H1 (cell line): ENCODE measurements around the gene MRPS30. TPM values are rescaled to one million over a fixed set of nuclear protein-coding genes. Genes with fewer than 3 reads are reported as not detected.

Source experiments
- CTCF ChIA-PET: fragments of 300-600 bp; sonication (Branson Sonifier 250); formaldehyde crosslinking; loops from one replicate; lab custom pipeline; 2021; ENCODE audit not compliant: partially characterized antibody; lab: Charles Lee
- POLR2A ChIA-PET: fragments of 300-600 bp; sonication (Branson Sonifier 250); formaldehyde crosslinking; loops from one replicate; lab custom pipeline; 2021; ENCODE audit warnings: inconsistent platforms; ENCODE audit not compliant: partially characterized antibody; lab: Charles Lee
- DNase-seq, 2 experiments: peaks; one replicate each; pipeline versions ENCODE4 v3.0.0 to v3.0.0-alpha.2; 2010 to 2022; ENCODE audit warnings: low spot score in 2 of 2, low read depth in 1 of 2, mixed read lengths in 1 of 2
- FAIRE-seq: peaks from 2 replicates; lab custom pipeline; 2011; peaks lifted over from hg19 to GRCh38; lab: Jason Lieb, UNC
- H2AFZ ChIP-seq: 2 replicates; pipeline ENCODE4 v1.8.1; 2012; ENCODE audit warnings: low read length, inconsistent platforms
- H2AK5ac ChIP-seq: 2 replicates; pipeline ENCODE4 v1.6.1; 2013; ENCODE audit warnings: low read depth, low read length
- H2BK120ac ChIP-seq: replicated peaks from 2 replicates; pipeline ENCODE3; 2013; ENCODE audit warnings: low read depth, low read length, inconsistent platforms
- H2BK12ac ChIP-seq: 2 replicates; pipeline ENCODE4 v1.6.1; 2013; ENCODE audit warnings: low read depth, low read length
- H2BK15ac ChIP-seq: 2 replicates; pipeline ENCODE4 v1.6.1; 2013; ENCODE audit warnings: low read length
- H2BK20ac ChIP-seq: 2 replicates; pipeline ENCODE4 v1.6.1; 2013; ENCODE audit warnings: low read length
- H2BK5ac ChIP-seq: 2 replicates; pipeline ENCODE4 v1.6.1; 2013; ENCODE audit warnings: low read depth, low read length
- H3K14ac ChIP-seq: 2 replicates; pipeline ENCODE4 v1.6.1; 2013; ENCODE audit warnings: inconsistent platforms; ENCODE audit not compliant: insufficient read length
- H3K18ac ChIP-seq: 2 replicates; pipeline ENCODE4 v1.6.1; 2013; ENCODE audit warnings: low read length; ENCODE audit errors: extremely low read depth
- H3K23ac ChIP-seq: 2 replicates; pipeline ENCODE4 v1.6.1; 2013; ENCODE audit warnings: inconsistent platforms; ENCODE audit not compliant: insufficient read length
- H3K23me2 ChIP-seq: 2 replicates; pipeline ENCODE4 v1.6.1; 2013; ENCODE audit warnings: low read depth, low read length
- H3K27ac ChIP-seq: 2 replicates; pipeline ENCODE4 v1.6.1; 2011; ENCODE audit warnings: low read depth, low read length, inconsistent platforms
- H3K27me3 ChIP-seq, 4 experiments: replicated peaks in 1 of 4; 1 replicate in 1 of 4; 2 replicates in 3 of 4; pipeline versions ENCODE4 v1.6.1 to v1.8.1; 2011 to 2013; ENCODE audit warnings: low read length in 3 of 4, mild to moderate bottlenecking in 3 of 4, inconsistent platforms in 2 of 4, mixed read lengths in 2 of 4, moderate library complexity in 1 of 4; ENCODE audit not compliant: control insufficient read depth in 3 of 4, insufficient read depth in 3 of 4; ENCODE audit errors: extremely low read depth in 1 of 4
- H3K36me3 ChIP-seq, 4 experiments: 2 replicates each; pipeline versions ENCODE4 v1.6.1 to v1.8.1; 2011 to 2013; ENCODE audit warnings: mild to moderate bottlenecking in 4 of 4, low read length in 3 of 4, moderate library complexity in 2 of 4, control low read depth in 1 of 4, inconsistent platforms in 1 of 4; ENCODE audit not compliant: insufficient read depth in 4 of 4, control insufficient read depth in 2 of 4
- H3K4ac ChIP-seq: replicated peaks from 2 replicates; pipeline ENCODE3; 2013; ENCODE audit warnings: low read length, low read depth, mixed read lengths, inconsistent platforms; ENCODE audit not compliant: insufficient read length
- H3K4me1 ChIP-seq, 4 experiments: replicated peaks in 1 of 4; 1 replicate in 1 of 4; 2 replicates in 3 of 4; pipeline versions ENCODE4 v1.6.1 to v1.8.1; 2011 to 2013; ENCODE audit warnings: low read length in 3 of 4, inconsistent platforms in 2 of 4, mixed read lengths in 1 of 4; ENCODE audit not compliant: insufficient read depth in 4 of 4, control insufficient read depth in 3 of 4
- H3K4me2 ChIP-seq, 2 experiments: 2 replicates each; pipeline versions ENCODE4 v1.6.1 to v1.8.1; 2011 to 2013; ENCODE audit warnings: low read depth in 2 of 2, low read length in 2 of 2, control low read depth in 1 of 2, inconsistent platforms in 1 of 2, mild to moderate bottlenecking in 1 of 2; ENCODE audit not compliant: insufficient read depth in 1 of 2
- H3K4me3 ChIP-seq, 4 experiments: fragments of 200-600, 300-600 bp in 1 of 4; sonication (generic), shearing (Covaris generic), sonication (Bioruptor Twin) in 1 of 4; 2 replicates each; pipeline versions ENCODE4 v1.5.1 to v1.8.1; 2011 to 2016; ENCODE audit warnings: low read length in 4 of 4, low read depth in 3 of 4, control low read depth in 2 of 4, inconsistent platforms in 2 of 4, mild to moderate bottlenecking in 2 of 4, mixed read lengths in 1 of 4, moderate library complexity in 1 of 4; ENCODE audit not compliant: insufficient read depth in 2 of 4; ENCODE audit errors: extremely low read depth in 1 of 4
- H3K56ac ChIP-seq: replicated peaks from 2 replicates; pipeline ENCODE3; 2013; ENCODE audit warnings: low read depth, mild to moderate bottlenecking, mixed read lengths, low read length, inconsistent platforms; ENCODE audit not compliant: insufficient read length
- H3K79me1 ChIP-seq: 2 replicates; pipeline ENCODE4 v1.6.1; 2013; ENCODE audit warnings: low read depth, low read length, control low read depth
- H3K79me2 ChIP-seq, 2 experiments: 2 replicates each; pipeline versions ENCODE4 v1.6.1 to v1.8.1; 2012 to 2013; ENCODE audit warnings: low read length in 2 of 2, mild to moderate bottlenecking in 2 of 2, inconsistent platforms in 1 of 2; ENCODE audit not compliant: insufficient read depth in 2 of 2, control insufficient read depth in 1 of 2
- H3K9ac ChIP-seq, 4 experiments: replicated peaks in 1 of 4; 1 replicate in 1 of 4; 2 replicates in 3 of 4; pipeline versions ENCODE4 v1.6.1 to v1.8.1; 2011 to 2013; ENCODE audit warnings: low read depth in 3 of 4, low read length in 3 of 4, control low read depth in 2 of 4, mild to moderate bottlenecking in 2 of 4, moderate library complexity in 2 of 4, inconsistent platforms in 1 of 4; ENCODE audit errors: extremely low read depth in 1 of 4
- H3K9me3 ChIP-seq, 2 experiments: 2 replicates each; pipeline versions ENCODE4 v1.6.1 to v1.8.1; 2012 to 2013; ENCODE audit warnings: mild to moderate bottlenecking in 2 of 2, moderate library complexity in 2 of 2, control low read depth in 1 of 2, inconsistent platforms in 1 of 2, low read depth in 1 of 2, low read length in 1 of 2, mixed read lengths in 1 of 2; ENCODE audit not compliant: insufficient read depth in 2 of 2
- H4K20me1 ChIP-seq, 2 experiments: replicated peaks in 1 of 2; 2 replicates each; pipeline versions ENCODE3 to v1.8.1; 2011 to 2013; ENCODE audit warnings: inconsistent platforms in 2 of 2, low read length in 2 of 2, mild to moderate bottlenecking in 1 of 2; ENCODE audit not compliant: insufficient read depth in 2 of 2, control insufficient read depth in 1 of 2
- H4K5ac ChIP-seq: 2 replicates; pipeline ENCODE4 v1.6.1; 2013; ENCODE audit warnings: low read length, low read depth, mixed read lengths, inconsistent platforms; ENCODE audit not compliant: insufficient read length
- H4K8ac ChIP-seq: 2 replicates; pipeline ENCODE4 v1.8.0; 2013; ENCODE audit warnings: mild to moderate bottlenecking, moderate library complexity, low read length, inconsistent platforms; ENCODE audit not compliant: insufficient read depth; ENCODE audit errors: extremely low read depth
- H4K91ac ChIP-seq: replicated peaks from 2 replicates; pipeline ENCODE3; 2013; ENCODE audit warnings: low read length, mixed read lengths, inconsistent platforms; ENCODE audit not compliant: insufficient read length
- BRCA1 ChIP-seq: IDR thresholded peaks from 2 replicates; pipeline ENCODE4 v1.6.1; 2012; ENCODE audit warnings: low read depth, low read length, improper control_type of control experiment
- CHD2 ChIP-seq: IDR thresholded peaks from 2 replicates; pipeline ENCODE4 v1.6.1; 2012; ENCODE audit warnings: low read length, improper control_type of control experiment
- JUN ChIP-seq: IDR thresholded peaks from 2 replicates; pipeline ENCODE4 v1.6.1; 2011; ENCODE audit warnings: low read depth, mild to moderate bottlenecking, improper control_type of control experiment, low read length
- KDM1A ChIP-seq: fragments of 200-600, 300-600 bp; sonication (generic); IDR thresholded peaks from 2 replicates; pipeline ENCODE4 v1.7.1; 2016; ENCODE audit warnings: mild to moderate bottlenecking, low read length, borderline replicate concordance
- KDM4A ChIP-seq: IDR thresholded peaks from one replicate; pipeline ENCODE4 v1.7.1; 2012; ENCODE audit warnings: low read depth, mild to moderate bottlenecking, moderate library complexity, low read length, inconsistent platforms; ENCODE audit not compliant: severe bottlenecking
- POLR2A ChIP-seq, 2 experiments: IDR thresholded peaks; 1 replicate in 1 of 2; 2 replicates in 1 of 2; pipeline ENCODE4 v1.6.1; 2011; ENCODE audit warnings: low read depth in 2 of 2, low read length in 2 of 2, mild to moderate bottlenecking in 2 of 2; ENCODE audit errors: control extremely low read depth in 1 of 2
- SAP30 ChIP-seq: fragments of 300-600 bp; sonication (generic); IDR thresholded peaks from 2 replicates; pipeline ENCODE4 v1.7.1; 2012; ENCODE audit warnings: low read length, moderate library complexity, mild to moderate bottlenecking, inconsistent platforms; ENCODE audit not compliant: insufficient read depth, insufficient replicate concordance
- SP1 ChIP-seq: IDR thresholded peaks from 2 replicates; pipeline ENCODE4 v1.6.1; 2011; ENCODE audit warnings: low read depth, low read length
- SRF ChIP-seq: IDR thresholded peaks from 2 replicates; pipeline ENCODE4 v1.6.1; 2011; ENCODE audit warnings: mild to moderate bottlenecking, low read depth, low read length, moderate library complexity
- YY1 ChIP-seq: IDR thresholded peaks from 2 replicates; pipeline ENCODE4 v1.6.1; 2011; ENCODE audit warnings: low read depth, mild to moderate bottlenecking, low read length
- WGBS, 2 experiments: shearing (Covaris generic) in 1 of 2; methylation state at CpG; one replicate each; pipeline versions ENCODE4 v1.1.6 to v1.1.7; 2013 to 2015; ENCODE audit warnings: low lambda C conversion rate in 2 of 2, mixed read lengths in 2 of 2, inconsistent platforms in 1 of 2, low coverage in 1 of 2, missing lambda C conversion rate in 1 of 2; ENCODE audit not compliant: insufficient replicate concordance in 2 of 2, insufficient coverage in 1 of 2, insufficient read length in 1 of 2; ENCODE audit errors: extremely low coverage in 1 of 2, missing lambda C conversion rate in 1 of 2; 5-methylcytosine and 5-hydroxymethylcytosine counted together
- polyA plus RNA-seq, 7 experiments: library from polyadenylated mRNA; depleted of rRNA in 3 of 7; stranded (reverse) in 5 of 7; unstranded in 2 of 7; fragments of >200 nt in 5 of 7; fragments of 200-250 nt in 2 of 7; gene quantifications; 1 replicate in 5 of 7; 2 replicates in 1 of 7; 4 replicates in 1 of 7; pipeline versions ENCODE4 v1.2.1 to v1.2.3, GENCODE V29; 2011 to 2013; ENCODE audit warnings: missing spikeins in 2 of 7, mixed read lengths in 2 of 7
- total RNA-seq: library from RNA; stranded (reverse); fragmentation: NEBNext Ultra II Directional; extraction: Animal tissue kit (Norgen Biotek cat#: 25700); gene quantifications from 2 replicates; pipeline ENCODE4 v1.2.1, GENCODE V29; 2021
- TF ChIP-seq, protein P1 (sequence below), 3 experiments: IDR thresholded peaks; 1 replicate in 2 of 3; 2 replicates in 1 of 3; pipeline versions ENCODE4 v1.5.1 to v1.6.1; 2011; ENCODE audit warnings: low read length in 3 of 3, mild to moderate bottlenecking in 3 of 3, inconsistent platforms in 2 of 3, low read depth in 1 of 3, moderate library complexity in 1 of 3; ENCODE audit not compliant: insufficient read depth in 1 of 3; ENCODE audit errors: control extremely low read depth in 1 of 3

MRPS30 gene
- total and polyA plus RNA-seq, 2 of the 8 experiments (the other 6 are each of a cell fraction or from before 2014, with no cell fraction given): 61.9 to 85.2 TPM

- Histone ChIP-seq H3K4me1 (no peaks in the 10 kb centered on the region), H3K4me2 (no peak overlapping the region), H2AFZ (no peak overlapping the region), H2BK120ac (no peak overlapping the region), H2AK5ac (no peak overlapping the region), H2BK20ac (no peak overlapping the region), H4K91ac (no peak overlapping the region), H4K20me1 (no peaks in the 10 kb centered on the region), H3K23me2 (no peaks in the 10 kb centered on the region), H3K14ac (no peak overlapping the region), H2BK15ac (no peak overlapping the region), H3K4ac (no peak overlapping the region), H3K9me3 (peaks cover 5 to 26% of the 10 kb centered on the region in 2 experiments), H3K9ac (no peak overlapping the region), H2BK12ac (no peak overlapping the region), H3K18ac (no peak overlapping the region), H3K79me1 (no peaks in the 10 kb centered on the region), H3K4me3 (no peak overlapping the region), H4K5ac (no peak overlapping the region), H3K79me2 (no peaks in the 10 kb centered on the region), H4K8ac (no peak overlapping the region), H3K36me3 (peaks cover 0 to 6% (median 0%) of the 10 kb centered on the region in 4 experiments; a peak in 3 of 8 replicates), H3K27ac (no peak overlapping the region), H3K27me3 (no peaks in the 10 kb centered on the region), H2BK5ac (no peak overlapping the region), H3K23ac (no peak overlapping the region), H3K56ac (no peak overlapping the region)
- no peak for DNase-seq
- 88% methylated on average over 3 of the region's 3 CpGs; no CpG with 5 or more reads in 1 of the 2 experiments for WGBS, 2 experiments
- ChIA-PET POLR2A (no interaction called here), CTCF (no interaction called here)
- TF ChIP-seq SAP30: no peak
- TF ChIP-seq, protein P1, sequence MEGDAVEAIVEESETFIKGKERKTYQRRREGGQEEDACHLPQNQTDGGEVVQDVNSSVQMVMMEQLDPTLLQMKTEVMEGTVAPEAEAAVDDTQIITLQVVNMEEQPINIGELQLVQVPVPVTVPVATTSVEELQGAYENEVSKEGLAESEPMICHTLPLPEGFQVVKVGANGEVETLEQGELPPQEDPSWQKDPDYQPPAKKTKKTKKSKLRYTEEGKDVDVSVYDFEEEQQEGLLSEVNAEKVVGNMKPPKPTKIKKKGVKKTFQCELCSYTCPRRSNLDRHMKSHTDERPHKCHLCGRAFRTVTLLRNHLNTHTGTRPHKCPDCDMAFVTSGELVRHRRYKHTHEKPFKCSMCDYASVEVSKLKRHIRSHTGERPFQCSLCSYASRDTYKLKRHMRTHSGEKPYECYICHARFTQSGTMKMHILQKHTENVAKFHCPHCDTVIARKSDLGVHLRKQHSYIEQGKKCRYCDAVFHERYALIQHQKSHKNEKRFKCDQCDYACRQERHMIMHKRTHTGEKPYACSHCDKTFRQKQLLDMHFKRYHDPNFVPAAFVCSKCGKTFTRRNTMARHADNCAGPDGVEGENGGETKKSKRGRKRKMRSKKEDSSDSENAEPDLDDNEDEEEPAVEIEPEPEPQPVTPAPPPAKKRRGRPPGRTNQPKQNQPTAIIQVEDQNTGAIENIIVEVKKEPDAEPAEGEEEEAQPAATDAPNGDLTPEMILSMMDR (IDR thresholded peaks at IDR 0.05; ENCODE audit: control extremely low read depth in 1 of 3, insufficient read depth in 1 of 3, low read depth in 1 of 3, low read length in 3 of 3): no peak
- TF ChIP-seq POLR2A (IDR thresholded peaks at IDR 0.05; ENCODE audit: control extremely low read depth in 1 of 2, low read depth in 2 of 2, low read length in 2 of 2): no peak
- TF ChIP-seq YY1: no peak
- no peak for TF ChIP-seq KDM4A
- TF ChIP-seq KDM1A: no peak
- TF ChIP-seq CHD2: no peak
- TF ChIP-seq SP1: no peak
- TF ChIP-seq JUN: no peak
- no peak for TF ChIP-seq SRF
- no peak for TF ChIP-seq BRCA1
- no peak for FAIRE-seq
These were observed 21.0 kb upstream of the MRPS30 start for GRCh38 chr5:44787731-44788130.
